Measurements from ENCODE around the gene PTPRD. TPM values are rescaled to one million over a fixed set of nuclear protein-coding genes. Genes with fewer than 3 reads are reported as not detected.

Gene PTPRD
- total RNA-seq, 1 donor from 2014 or later: 197 TPM

- DNase-seq (ENCODE audit: extremely low spot score, unreplicated experiment): no peak
- Mint-ChIP-seq H3K27me3 (no peaks in the 10 kb centered on the region), H3K4me3 (no peak overlapping the region), H3K4me1 (ENCODE audit: unreplicated experiment) (peaks cover 11% of the 10 kb centered on the region), H3K27ac (no peak overlapping the region), H3K9me3 (no peaks in the 10 kb centered on the region), H3K36me3 (peaks cover 3% of the 10 kb centered on the region)
- no peak for TF ChIP-seq CTCF (conservative IDR thresholded peaks at IDR 0.05)
These were observed 1790.7 kb downstream of the PTPRD start for GRCh38 chr9:8821910-8822666.

GRCh38 chr9:8817335-8817734 is 1795.5 kb downstream of the PTPRD start:
- Mint-ChIP-seq H3K4me3 (no peak overlapping the region), H3K9me3 (no peaks in the 10 kb centered on the region), H3K27me3 (no peaks in the 10 kb centered on the region), H3K4me1 (ENCODE audit: unreplicated experiment) (peaks cover 29% of the 10 kb centered on the region), H3K27ac (no peak overlapping the region), H3K36me3 (peaks cover 13% of the 10 kb centered on the region)
- no peak for TF ChIP-seq CTCF (conservative IDR thresholded peaks at IDR 0.05)
- DNase-seq (ENCODE audit: extremely low spot score, unreplicated experiment): no peak

- no peak overlapping the region for H3K27ac Mint-ChIP-seq
- no peaks in the 10 kb centered on the region for H3K9me3 Mint-ChIP-seq
- H3K27me3 Mint-ChIP-seq: no peaks in the 10 kb centered on the region
- no peak for DNase-seq (ENCODE audit: extremely low spot score, unreplicated experiment)
- no peak for TF ChIP-seq CTCF (conservative IDR thresholded peaks at IDR 0.05)
- H3K4me3 Mint-ChIP-seq: no peak overlapping the region
- peaks cover 17% of the 10 kb centered on the region for H3K36me3 Mint-ChIP-seq
- H3K4me1 Mint-ChIP-seq (ENCODE audit: unreplicated experiment): peaks cover 26% of the 10 kb centered on the region
These were observed 1796.4 kb downstream of the PTPRD start for GRCh38 chr9:8816361-8816760.

GRCh38 chr9:8815931-8816330 is 1796.9 kb downstream of the PTPRD start:
- Mint-ChIP-seq H3K27me3 (no peaks in the 10 kb centered on the region), H3K9me3 (no peaks in the 10 kb centered on the region), H3K27ac (no peak overlapping the region), H3K36me3 (peaks cover 20% of the 10 kb centered on the region), H3K4me3 (no peak overlapping the region), H3K4me1 (ENCODE audit: unreplicated experiment) (peaks cover 26% of the 10 kb centered on the region)
- no peak for DNase-seq (ENCODE audit: extremely low spot score, unreplicated experiment)
- no peak for TF ChIP-seq CTCF (conservative IDR thresholded peaks at IDR 0.05)

GRCh38 chr9:8815219-8815618 is 1797.6 kb downstream of the PTPRD start:
- H3K36me3 Mint-ChIP-seq: peaks cover 21% of the 10 kb centered on the region

More at GRCh38 chr9:8815219-8815618, 1797.6 kb downstream of the PTPRD start:
- H3K9me3 Mint-ChIP-seq: no peaks in the 10 kb centered on the region
- H3K27ac Mint-ChIP-seq: no peak overlapping the region
- no peak for DNase-seq (ENCODE audit: extremely low spot score, unreplicated experiment)
- H3K4me3 Mint-ChIP-seq: no peak overlapping the region
- no peak for TF ChIP-seq CTCF (conservative IDR thresholded peaks at IDR 0.05)
- H3K27me3 Mint-ChIP-seq: no peaks in the 10 kb centered on the region
- peaks cover 29% of the 10 kb centered on the region for H3K4me1 Mint-ChIP-seq (ENCODE audit: unreplicated experiment)
